K562 (cell line): ENCODE measurements around the gene NEU1. TPM values are rescaled to one million over a fixed set of nuclear protein-coding genes. Genes with fewer than 3 reads are reported as not detected.
A peak's percentile ranks its signal among the peaks of the same experiment; 100 is the strongest.

Experiments used
- BRCA1 ChIP-seq, 2 experiments: fragments of 450-650 bp in 1 of 2; sonication (generic) in 1 of 2; formaldehyde crosslinking in 1 of 2; IDR thresholded peaks; 2 replicates each; pipeline versions ENCODE4 v1.5.0 to v1.6.1; 2017 to 2020; ENCODE audit warnings: mild to moderate bottlenecking in 1 of 2, missing genetic modification reagents in 1 of 2
- CBX3 ChIP-seq, 2 experiments: IDR thresholded peaks; 1 replicate in 1 of 2; 2 replicates in 1 of 2; pipeline ENCODE4 v1.6.1; 2012; ENCODE audit warnings: inconsistent platforms in 2 of 2, low read length in 2 of 2, borderline replicate concordance in 1 of 2, control low read depth in 1 of 2
- CREB3L1 ChIP-seq: fragments of 450-650 bp; IDR thresholded peaks from 2 replicates; pipeline ENCODE4 v1.6.1; 2014; ENCODE audit warnings: low read depth, mild to moderate bottlenecking, moderate library complexity, borderline replicate concordance
- CSDE1 ChIP-seq, 2 experiments: fragments of 450-650 bp; IDR thresholded peaks; 2 replicates each; pipeline ENCODE4 v1.6.1; 2016; ENCODE audit warnings: mild to moderate bottlenecking in 1 of 2
- FOXK2 ChIP-seq, 2 experiments: fragments of 450-650 bp; IDR thresholded peaks in 1 of 2; conservative IDR thresholded peaks in 1 of 2; 2 replicates each; pipeline ENCODE4 v1.6.1; 2016; ENCODE audit warnings: low read depth in 2 of 2, mild to moderate bottlenecking in 1 of 2
- FOXO4 ChIP-seq: fragments of 450-650 bp; formaldehyde crosslinking; IDR thresholded peaks from 2 replicates; pipeline ENCODE4 v1.4.0; 2020; ENCODE audit warnings: mild to moderate bottlenecking, moderate library complexity
- HMGN3 ChIP-seq: IDR thresholded peaks from 2 replicates; pipeline ENCODE4 v1.6.1; 2011; ENCODE audit warnings: borderline replicate concordance, low read depth, mild to moderate bottlenecking, mixed read lengths, low read length; ENCODE audit not compliant: insufficient read length; ENCODE audit errors: extremely low read depth
- MBD1 ChIP-seq: fragments of 250-450 bp; sonication (Bioruptor Pico); IDR thresholded peaks from 2 replicates; pipeline ENCODE4 v1.8.0; 2022; ENCODE audit warnings: inconsistent platforms
- MCM5 ChIP-seq: fragments of 450-650 bp; IDR thresholded peaks from 2 replicates; pipeline ENCODE4 v1.6.1; 2016; ENCODE audit warnings: low read depth
- MLLT1 ChIP-seq, 2 experiments: fragments of 450-650 bp; IDR thresholded peaks; 2 replicates each; pipeline ENCODE4 v1.6.1; 2016
- NCOR1 ChIP-seq: fragments of 450-650 bp; IDR thresholded peaks from 2 replicates; pipeline ENCODE4 v1.6.1; 2016; ENCODE audit warnings: mild to moderate bottlenecking, moderate library complexity
- NFYB ChIP-seq: IDR thresholded peaks from 2 replicates; pipeline ENCODE4 v1.6.1; 2011; ENCODE audit warnings: mild to moderate bottlenecking, moderate library complexity; ENCODE audit not compliant: insufficient read length; ENCODE audit errors: extremely low read depth
- NRF1 ChIP-seq, 2 experiments: fragments of 450-650 bp; IDR thresholded peaks in 1 of 2; conservative IDR thresholded peaks in 1 of 2; 2 replicates each; pipeline ENCODE4 v1.6.1; 2014; ENCODE audit warnings: mild to moderate bottlenecking in 2 of 2
- POLR3G ChIP-seq: IDR thresholded peaks from 2 replicates; pipeline ENCODE4 v1.6.1; 2011; ENCODE audit not compliant: insufficient read length, insufficient replicate concordance; ENCODE audit errors: extremely low read depth
- SMARCA5 ChIP-seq: fragments of 450-650 bp; IDR thresholded peaks from 2 replicates; pipeline ENCODE4 v1.6.1; 2016
- TCFL5 ChIP-seq: fragments of 250-450 bp; sonication (Bioruptor Pico); conservative IDR thresholded peaks from 2 replicates; pipeline ENCODE4 v1.6.1; 2021; ENCODE audit warnings: mild to moderate bottlenecking, moderate library complexity, matching md5 sums
- ZKSCAN8 ChIP-seq: fragments of 200-800 bp; sonication (Bioruptor generic); IDR thresholded peaks from 2 replicates; pipeline ENCODE4 v1.6.1; 2016; ENCODE audit warnings: missing genetic modification characterization, missing compliant biosample characterization
- ZNF24 ChIP-seq: fragments of 450-650 bp; IDR thresholded peaks from 2 replicates; pipeline ENCODE4 v1.6.1; 2016
- ZNF655 ChIP-seq: fragments of 250-450 bp; sonication (Bioruptor Pico); IDR thresholded peaks from 2 replicates; pipeline ENCODE4 v1.5.0; 2021
- ZNF717 ChIP-seq: fragments of 250-450 bp; sonication (Bioruptor Pico); IDR thresholded peaks from 2 replicates; pipeline ENCODE4 v1.5.0; 2021
- polyA plus RNA-seq, 8 experiments: library from polyadenylated mRNA; depleted of rRNA in 4 of 8; stranded (reverse) in 5 of 8; unstranded in 3 of 8; fragments of >200 nt; fragmentation: Nextera tagmentation in 2 of 8; fragmentation: Illumina TruSeq in 1 of 8; extraction: Ambion mirVana in 2 of 8; extraction: Trizol in 1 of 8; gene quantifications; 2 replicates each; pipeline versions ENCODE4 v1.2.1 to v1.2.3, GENCODE V29; 2011 to 2014; ENCODE audit warnings: inconsistent platforms in 1 of 8, missing spikeins in 1 of 8
- total RNA-seq, 7 experiments: library from RNA; depleted of rRNA in 6 of 7; stranded (reverse); fragments of >200 nt in 6 of 7; fragmentation: Illumina TruSeq in 2 of 7; extraction: Trizol in 2 of 7; gene quantifications; 2 replicates each; pipeline versions ENCODE4 v1.2.1 to v1.2.3, GENCODE V29; 2011 to 2021; ENCODE audit warnings: low replicate concordance in 1 of 7

Gene NEU1
- total and polyA plus RNA-seq, 9 of the 15 experiments (the other 6 are each of a cell fraction or from before 2014, with no cell fraction given) = 14.8 to 67.8 (median 51.0) TPM

- TF ChIP-seq POLR3G (no peak), NFYB (peak; percentile 90), MCM5 (no peak), BRCA1 (IDR thresholded peaks at IDR 0.05) (no peak), BRCA1 (CRISPR knock-in tag; IDR thresholded peaks at IDR 0.05) (no peak), FOXK2 (conservative IDR thresholded peaks at IDR 0.05 in 1 of 2, IDR thresholded peaks at IDR 0.05 in 1 of 2; ENCODE audit: low read depth in 2 of 2) (peak; percentile 2 to 49; a peak in 1 of 4 replicates), CSDE1 (IDR thresholded peaks at IDR 0.05) (no peak), FOXO4 (CRISPR knock-in tag) (peak; percentile 58; the same call in 1 of the 2 replicates), HMGN3 (peak; percentile 83), CBX3 (IDR thresholded peaks at IDR 0.05; ENCODE audit: borderline replicate concordance in 1 of 2, low read length in 2 of 2) (peak in 1 of 2 experiments; percentile 12; a peak in 1 of 3 replicates), MBD1 (CRISPR knock-in tag) (no peak), NCOR1 (no peak), NRF1 (conservative IDR thresholded peaks at IDR 0.05 in 1 of 2, IDR thresholded peaks at IDR 0.05 in 1 of 2) (peak; percentile 85 to 87), SMARCA5 (0 out of 2 replicates have a peak, but pooled peaks have one; percentile 16), MLLT1 (IDR thresholded peaks at IDR 0.05) (peak; percentile 97 to 98), CREB3L1 (peak; percentile 77; the same call in 1 of the 2 replicates), ZNF24 (0 out of 2 replicates have a peak, but pooled peaks have one; percentile 6), TCFL5 (no peak), ZNF655 (no peak), ZNF717 (CRISPR knock-in tag) (0 out of 2 replicates have a peak, but pooled peaks have one; percentile 23), ZKSCAN8 (CRISPR knock-in tag) (no peak)
Observed at GRCh38 chr6:31815025-31815838, 47.4 kb downstream of the NEU1 start, which contains the start of the genes HSPA1A and HSPA1L (continued).
